Loucy (cell line): ENCODE results near the gene STAT5B.

Experiments
- CTCF ChIP-seq: fragments of 200-600 bp; sonication (generic); conservative IDR thresholded peaks from 2 replicates; pipeline ENCODE4 v1.5.1; 2014; ENCODE audit warnings: mild to moderate bottlenecking, antibody characterized with exemption, low read length
- EZH2phosphoT487 ChIP-seq: fragments of 200-600 bp; IDR thresholded peaks from 2 replicates; pipeline ENCODE4 v1.6.1; 2018; ENCODE audit warnings: antibody characterized with exemption, mild to moderate bottlenecking, moderate library complexity, borderline replicate concordance

DNA sequence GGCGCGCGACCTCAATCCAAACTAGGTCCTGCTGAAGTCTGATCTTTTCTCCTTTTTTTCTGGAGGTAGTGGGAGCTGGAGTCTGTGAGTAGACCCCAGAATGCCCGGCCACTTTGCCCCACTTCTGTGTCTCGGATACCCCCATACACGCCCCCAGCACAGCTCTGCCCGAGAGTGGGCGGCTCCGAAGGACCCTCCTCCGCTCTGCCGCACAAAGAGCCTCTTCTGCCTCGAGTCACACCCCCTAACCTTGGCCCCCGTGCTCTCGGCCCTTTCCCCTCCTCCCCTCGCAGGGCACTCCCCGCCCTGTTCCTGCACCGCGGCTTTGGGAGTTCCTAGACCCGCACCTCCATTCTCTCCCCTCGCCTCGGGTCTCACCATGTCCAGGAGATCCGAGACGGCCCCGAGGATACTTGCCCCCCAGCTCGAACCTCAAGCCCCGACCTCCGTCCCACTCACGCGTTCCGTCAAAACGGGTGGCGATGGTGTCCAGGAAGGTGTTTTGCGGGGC lies 95.7 kb downstream of the STAT5B start:
- TF ChIP-seq CTCF (no peak), EZH2phosphoT487 (no peak)
